Spinal cord (tissue), 10 donors: Measurements from ENCODE around the gene TAF11L5. TPM values are rescaled to one million over a fixed set of nuclear protein-coding genes. Genes with fewer than 3 reads are reported as not detected.
"Not testable (repeated sequence)": the region's sequence is repeated elsewhere in the genome, so short reads cannot be mapped to it uniquely, and the experiment has no call there.

Experiments used
- DNase-seq, 6 donors: peaks; one replicate each; pipeline versions ENCODE4 v3.0.0 to v3.0.0-alpha.2; 2013 to 2015; ENCODE audit warnings: low spot score in 6 of 6, low read depth in 4 of 6
- H3K27ac ChIP-seq: one replicate; pipeline ENCODE4 v1.5.1; 2013; ENCODE audit warnings: low read depth, low read length, control low read depth
- H3K27me3 ChIP-seq: one replicate; pipeline ENCODE4 v1.6.1; 2013; ENCODE audit warnings: low read length; ENCODE audit not compliant: control insufficient read depth, insufficient read depth
- H3K36me3 ChIP-seq: one replicate; pipeline ENCODE4 v1.6.1; 2013; ENCODE audit warnings: low read length; ENCODE audit not compliant: control insufficient read depth, insufficient read depth
- H3K4me1 ChIP-seq: one replicate; pipeline ENCODE4 v1.6.1; 2013; ENCODE audit warnings: low read length; ENCODE audit not compliant: control insufficient read depth, insufficient read depth
- H3K4me3 ChIP-seq: one replicate; pipeline ENCODE4 v1.5.1; 2013; ENCODE audit warnings: low read depth, low read length, control low read depth
- H3K9me3 ChIP-seq: one replicate; pipeline ENCODE4 v1.6.1; 2013; ENCODE audit warnings: low read length; ENCODE audit not compliant: control insufficient read depth, insufficient read depth
- WGBS: methylation state at CpG from one replicate; pipeline ENCODE4 v1.1.5; 2013; ENCODE audit warnings: missing lambda C conversion rate; ENCODE audit not compliant: insufficient coverage; 5-methylcytosine and 5-hydroxymethylcytosine counted together
- polyA plus RNA-seq, 2 donors: library from polyadenylated mRNA; unstranded; fragments of 120-200 nt; gene quantifications; one replicate each; pipeline ENCODE4 v1.2.1, GENCODE V29; 2013; ENCODE audit not compliant: insufficient read length in 2 of 2
- total RNA-seq, 2 donors: library from RNA; depleted of rRNA in 1 of 2; stranded (reverse); fragments of 120-200 nt in 1 of 2; fragments of >200 nt in 1 of 2; gene quantifications; one replicate each; pipeline versions ENCODE4 v1.2.3 to v1.2.4, GENCODE V29; 2013 to 2014
- donor health status: healthy.

TAF11L5 gene
- total and polyA plus RNA-seq, 4 donors: not detected

DNA sequence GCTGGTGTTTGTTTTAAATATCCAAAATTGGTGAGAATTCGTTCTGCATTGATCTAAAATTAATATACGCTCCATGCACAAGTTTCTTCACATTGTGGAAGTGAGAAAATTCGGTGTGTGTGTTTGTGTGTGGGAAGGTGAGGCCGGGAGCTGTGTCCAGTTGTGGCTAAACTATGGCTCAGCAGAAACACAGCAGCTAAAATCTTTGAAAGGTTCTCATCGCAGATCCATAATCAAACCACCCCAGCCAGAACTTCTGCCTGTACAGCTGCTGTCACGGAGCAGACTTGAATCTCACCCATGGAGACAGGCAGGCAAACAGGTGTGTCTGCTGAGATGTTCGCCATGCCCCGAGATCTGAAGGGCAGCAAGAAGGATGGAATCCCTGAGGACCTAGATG lies 27.1 kb upstream of the TAF11L5 start, which contains the start of gene TAF11L2:
Gene TAF11L2 (plus strand): TSS at position 301 of the 400 bp plus-strand sequence.
- 100% methylated on average over 3 of the region's 8 CpGs for WGBS
- not testable (repeated sequence) for DNase-seq

DNA sequence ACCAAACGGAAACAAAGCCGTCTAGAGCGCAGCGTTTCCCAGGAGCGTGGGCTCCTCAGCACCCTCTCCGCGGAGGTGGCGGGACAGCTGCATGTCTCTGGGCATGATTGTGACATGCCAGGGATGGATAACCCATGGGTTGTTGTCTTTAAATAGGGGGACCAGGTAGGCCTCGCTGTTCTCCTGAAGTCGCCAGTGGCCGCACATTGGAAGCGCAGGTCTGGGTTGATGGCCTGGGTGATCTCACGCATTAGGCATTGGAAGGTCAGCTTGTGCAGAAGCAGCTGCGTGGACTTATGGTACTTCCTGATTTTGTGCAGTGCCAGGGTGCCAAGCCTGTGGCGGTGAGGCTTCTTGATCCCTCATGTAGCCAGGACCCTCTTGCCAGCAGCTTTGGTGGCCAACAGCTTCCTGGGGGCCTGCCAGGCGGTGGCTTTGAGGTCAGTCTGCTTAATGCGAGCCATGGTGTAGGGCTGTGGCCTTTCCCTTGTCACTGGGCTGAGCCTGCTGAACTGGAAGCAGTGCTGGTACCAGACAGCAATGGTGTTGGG lies 13.2 kb upstream of the TAF11L5 start:
- WGBS: 94% methylated on average over 17 of the region's 17 CpGs
- no peak for DNase-seq
- Histone ChIP-seq H3K27ac (no peak overlapping the region), H3K4me1 (no peaks in the 10 kb centered on the region), H3K27me3 (no peaks in the 10 kb centered on the region), H3K36me3 (no peaks in the 10 kb centered on the region), H3K4me3 (no peak overlapping the region), H3K9me3 (no peaks in the 10 kb centered on the region)

More for the DNA sequence above, 27.1 kb upstream of the TAF11L5 start, which contains the start of gene TAF11L2:
- not testable (repeated sequence) for H3K36me3 ChIP-seq, H3K9me3 ChIP-seq, H3K27ac ChIP-seq, H3K4me1 ChIP-seq, H3K4me3 ChIP-seq, H3K27me3 ChIP-seq

DNA sequence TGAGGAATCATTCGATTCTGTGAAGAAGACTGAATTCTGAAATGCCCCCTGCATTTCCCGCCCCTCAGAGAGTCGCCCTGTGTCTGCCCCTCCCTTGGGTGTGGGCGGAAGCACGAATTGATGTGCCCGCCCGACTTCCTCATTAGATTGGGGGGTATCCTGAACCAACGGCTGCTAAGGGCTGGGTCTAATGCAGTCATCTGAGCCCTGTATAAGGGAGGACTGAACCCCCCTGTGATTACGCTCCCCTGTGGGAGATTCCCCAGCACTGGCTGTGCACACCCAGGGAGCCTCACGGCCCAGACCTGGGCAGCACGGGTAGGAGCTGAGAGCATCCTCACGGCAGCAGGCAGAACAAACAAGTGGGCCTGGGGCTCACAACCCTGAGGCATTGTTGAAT lies 7.5 kb upstream of the TAF11L5 start:
- not testable (repeated sequence) for H3K27me3 ChIP-seq, DNase-seq, H3K27ac ChIP-seq, H3K4me1 ChIP-seq, H3K4me3 ChIP-seq, H3K36me3 ChIP-seq, H3K9me3 ChIP-seq
- WGBS: 100% methylated on average over 3 of the region's 12 CpGs

DNA sequence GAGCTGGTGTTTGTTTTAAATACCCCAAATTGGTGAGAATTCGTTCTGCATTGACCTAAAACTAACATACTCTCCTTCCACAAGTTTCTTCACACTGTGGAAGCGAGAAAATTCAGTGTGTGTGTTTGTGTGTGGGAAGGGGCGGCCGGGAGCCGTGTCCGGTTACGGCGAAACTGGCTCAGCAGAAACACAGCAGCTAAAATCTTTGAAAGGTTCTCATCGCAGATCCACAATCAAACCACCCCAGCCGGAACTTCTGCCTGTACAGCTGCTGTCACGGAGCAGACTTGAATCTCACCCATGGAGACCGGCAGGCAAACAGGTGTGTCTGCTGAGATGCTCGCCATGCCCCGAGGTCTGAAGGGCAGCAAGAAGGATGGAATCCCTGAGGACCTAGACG lies 7.0 kb upstream of the TAF11L5 start, which contains the start of gene TAF11L3:
Gene TAF11L3 (plus strand): TSS at position 301 of the 400 bp plus-strand sequence.
- not testable (repeated sequence) for H3K9me3 ChIP-seq, DNase-seq, H3K36me3 ChIP-seq, H3K27ac ChIP-seq, H3K4me1 ChIP-seq, H3K27me3 ChIP-seq, H3K4me3 ChIP-seq
- no CpG with 5 or more reads among the region's 15 CpGs for WGBS

DNA sequence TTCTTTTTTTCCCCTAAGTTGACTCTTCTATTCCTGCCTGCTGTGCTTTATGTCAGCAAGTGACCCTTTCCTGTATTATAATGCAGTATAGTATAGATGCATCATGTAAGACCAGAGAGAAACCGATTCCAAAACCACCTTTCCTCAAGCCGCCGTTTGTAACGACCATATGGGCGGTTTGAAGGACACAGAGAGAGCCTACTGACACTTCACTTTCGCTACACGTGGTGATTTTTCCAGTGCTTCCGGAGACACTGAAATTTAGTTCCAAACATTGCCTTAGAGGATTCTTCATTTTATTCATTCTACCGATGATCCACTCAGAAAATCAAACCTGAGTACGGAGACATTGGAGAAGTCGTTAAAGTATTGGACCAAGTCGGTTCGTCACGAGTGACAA lies 5.5 kb upstream of the TAF11L5 start:
- H3K27ac ChIP-seq, H3K36me3 ChIP-seq, H3K4me1 ChIP-seq, H3K27me3 ChIP-seq, DNase-seq, H3K9me3 ChIP-seq, H3K4me3 ChIP-seq: not testable (repeated sequence)
- 96% methylated on average over 6 of the region's 14 CpGs for WGBS

DNA sequence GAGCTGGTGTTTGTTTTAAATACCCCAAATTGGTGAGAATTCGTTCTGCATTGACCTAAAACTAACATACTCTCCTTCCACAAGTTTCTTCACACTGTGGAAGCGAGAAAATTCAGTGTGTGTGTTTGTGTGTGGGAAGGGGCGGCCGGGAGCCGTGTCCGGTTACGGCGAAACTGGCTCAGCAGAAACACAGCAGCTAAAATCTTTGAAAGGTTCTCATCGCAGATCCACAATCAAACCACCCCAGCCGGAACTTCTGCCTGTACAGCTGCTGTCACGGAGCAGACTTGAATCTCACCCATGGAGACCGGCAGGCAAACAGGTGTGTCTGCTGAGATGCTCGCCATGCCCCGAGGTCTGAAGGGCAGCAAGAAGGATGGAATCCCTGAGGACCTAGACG lies 3.5 kb upstream of the TAF11L5 start, which contains the start of gene TAF11L4:
Gene TAF11L4 (plus strand): TSS at position 301 of the 400 bp plus-strand sequence.
- H3K27me3 ChIP-seq, H3K4me1 ChIP-seq, H3K36me3 ChIP-seq, H3K27ac ChIP-seq, H3K9me3 ChIP-seq, H3K4me3 ChIP-seq, DNase-seq: not testable (repeated sequence)
- WGBS: no CpG with 5 or more reads among the region's 15 CpGs

DNA sequence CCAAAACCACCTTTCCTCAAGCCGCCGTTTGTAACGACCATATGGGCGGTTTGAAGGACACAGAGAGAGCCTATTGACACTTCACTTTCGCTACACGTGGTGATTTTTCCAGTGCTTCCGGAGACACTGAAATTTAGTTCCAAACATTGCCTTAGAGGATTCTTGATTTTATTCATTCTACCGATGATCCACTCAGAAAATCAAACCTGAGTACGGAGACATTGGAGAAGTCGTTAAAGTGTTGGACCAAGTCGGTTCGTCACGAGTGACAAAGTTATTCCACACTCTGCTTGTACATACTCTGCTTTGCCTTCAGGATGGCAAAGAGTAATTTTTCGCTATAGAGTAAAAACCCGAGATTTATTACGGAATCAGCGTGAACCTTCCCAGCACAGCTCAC lies 1.5 kb downstream of the TAF11L5 start:
- WGBS: 97% methylated on average over 3 of the region's 17 CpGs
- H3K4me1 ChIP-seq, H3K4me3 ChIP-seq, H3K27me3 ChIP-seq, H3K36me3 ChIP-seq, H3K9me3 ChIP-seq, H3K27ac ChIP-seq: not testable (repeated sequence)
- DNase-seq: peak in 1 of 6 donors; percentile 49

DNA sequence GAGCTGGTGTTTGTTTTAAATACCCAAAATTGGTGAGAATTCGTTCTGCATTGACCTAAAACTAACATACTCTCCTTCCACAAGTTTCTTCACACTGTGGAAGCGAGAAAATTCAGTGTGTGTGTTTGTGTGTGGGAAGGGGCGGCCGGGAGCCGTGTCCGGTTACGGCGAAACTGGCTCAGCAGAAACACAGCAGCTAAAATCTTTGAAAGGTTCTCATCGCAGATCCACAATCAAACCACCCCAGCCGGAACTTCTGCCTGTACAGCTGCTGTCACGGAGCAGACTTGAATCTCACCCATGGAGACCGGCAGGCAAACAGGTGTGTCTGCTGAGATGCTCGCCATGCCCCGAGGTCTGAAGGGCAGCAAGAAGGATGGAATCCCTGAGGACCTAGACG lies 3.3 kb downstream of the TAF11L5 start, which contains the start of gene TAF11L6:
Gene TAF11L6 (plus strand): TSS at position 301 of the 400 bp plus-strand sequence.
- not testable (repeated sequence) for H3K9me3 ChIP-seq, H3K4me3 ChIP-seq, H3K27me3 ChIP-seq, H3K4me1 ChIP-seq, DNase-seq, H3K27ac ChIP-seq, H3K36me3 ChIP-seq
- no CpG with 5 or more reads among the region's 15 CpGs for WGBS
